Stimulated activated CD4-positive, alpha-beta T cell treated with anti-CD3 and anti-CD28 coated beads, Interleukin-1b, Interleukin-23, amount 100 ng/mL, for 1 hour (primary cell): Measurements from ENCODE around the gene SLC43A1.

ENCODE experiments used
- DNase-seq, 2 donors: peaks; one replicate each; pipeline ENCODE4 v3.0.0-alpha.2; 2020; ENCODE audit warnings: low read depth in 2 of 2

SLC43A1 gene

DNA sequence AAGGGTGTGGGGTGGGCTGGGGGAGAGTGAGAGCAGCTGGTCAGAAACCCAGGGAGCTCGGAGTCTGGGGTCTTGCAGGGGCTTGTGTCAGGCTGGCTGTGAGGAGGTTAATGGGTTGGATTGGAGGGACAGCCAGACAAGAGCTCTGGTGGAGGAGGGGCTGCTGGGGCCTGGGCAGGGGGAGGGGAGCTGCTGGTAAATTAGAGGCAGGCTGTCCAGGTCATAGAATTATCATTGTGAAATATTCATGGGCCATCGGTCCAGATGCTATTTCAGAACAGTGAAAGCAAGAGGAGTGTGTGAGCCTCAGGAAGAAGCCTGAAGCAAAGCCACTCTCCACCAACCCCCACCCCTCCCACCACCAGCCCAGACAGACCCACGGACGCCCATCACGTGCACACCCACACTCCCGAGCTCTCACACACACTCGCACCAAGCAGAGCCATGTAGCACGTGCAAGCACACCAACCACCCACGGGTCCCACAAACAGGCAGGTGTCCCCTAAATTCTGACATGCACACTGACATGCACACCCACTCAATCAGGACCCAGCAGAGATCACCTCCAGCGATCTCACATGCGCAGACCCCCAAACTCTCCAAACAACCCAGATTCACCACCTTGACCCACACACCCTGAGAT lies 36.4 kb downstream of the SLC43A1 start:
- no peak for DNase-seq

DNA sequence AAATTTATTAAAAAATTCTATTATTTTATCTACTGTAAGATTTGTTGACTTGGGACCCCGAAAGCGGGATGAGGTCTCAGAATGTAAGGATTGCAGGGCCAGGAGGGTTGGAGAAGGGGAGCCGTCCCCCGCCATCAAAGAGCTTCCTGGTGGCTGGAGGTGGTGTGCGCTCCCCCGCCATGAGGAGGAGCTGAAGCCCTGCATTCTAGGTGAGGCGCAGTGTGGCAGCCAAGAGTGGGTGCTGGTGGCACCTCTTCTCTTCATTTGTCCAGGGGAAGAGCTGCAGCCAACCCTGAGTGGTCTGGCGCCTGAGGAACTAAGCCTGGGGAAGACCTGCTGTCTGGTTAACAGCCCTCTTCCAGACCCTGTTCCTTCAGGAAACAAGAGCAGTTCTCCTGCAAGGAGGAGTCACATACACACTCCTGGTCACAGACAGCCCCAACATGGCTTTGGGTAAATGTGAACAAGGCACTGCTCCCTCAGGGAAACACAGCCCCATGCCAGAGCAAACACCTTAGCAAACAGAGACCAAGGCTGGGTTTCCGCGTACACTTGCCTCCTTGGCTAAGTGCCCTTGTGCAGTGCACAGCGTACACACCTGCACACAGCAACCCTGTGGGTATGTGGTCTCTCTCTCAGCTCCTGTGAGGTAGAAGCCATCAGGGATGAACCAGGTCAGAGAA lies 37.9 kb downstream of the SLC43A1 start:
- DNase-seq = no peak

DNA sequence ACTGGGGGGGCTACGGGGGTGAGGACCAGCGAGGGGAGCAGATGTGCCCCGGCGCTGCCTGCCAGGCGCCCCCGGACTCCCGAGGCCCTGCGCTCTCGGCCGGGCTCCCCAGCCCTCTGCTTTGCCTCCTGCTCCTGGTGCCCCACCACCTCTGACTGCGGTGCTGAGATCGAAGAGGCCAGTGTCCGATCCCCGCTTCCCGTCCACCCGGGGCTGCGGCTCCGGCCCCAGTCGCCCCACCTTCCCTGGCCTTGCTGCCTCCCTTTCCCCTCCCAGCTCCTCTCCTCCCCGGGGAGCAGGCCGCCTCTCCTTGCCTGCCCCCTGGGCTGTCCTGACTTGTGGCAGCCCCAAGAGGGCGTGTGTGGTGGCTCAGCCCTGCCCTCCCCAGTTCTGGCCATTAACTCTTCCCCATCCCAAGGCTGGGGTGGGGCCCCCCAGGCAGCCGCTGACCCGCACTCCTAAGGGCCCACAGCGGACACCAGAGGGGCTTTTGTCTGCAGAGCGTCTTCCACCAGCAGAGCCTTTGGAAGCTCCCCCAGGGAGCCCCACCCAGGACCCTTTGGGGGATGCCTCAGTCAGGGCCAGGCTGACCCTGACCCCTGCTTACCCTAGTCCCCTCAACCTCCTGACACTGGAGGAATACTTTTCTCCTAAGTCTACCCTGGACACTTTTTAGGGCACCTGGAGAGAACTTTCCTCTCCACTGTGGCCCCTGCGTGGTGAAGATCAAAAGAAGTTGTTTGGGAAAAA lies 38.6 kb downstream of the SLC43A1 start:
- DNase-seq = no peak

DNA sequence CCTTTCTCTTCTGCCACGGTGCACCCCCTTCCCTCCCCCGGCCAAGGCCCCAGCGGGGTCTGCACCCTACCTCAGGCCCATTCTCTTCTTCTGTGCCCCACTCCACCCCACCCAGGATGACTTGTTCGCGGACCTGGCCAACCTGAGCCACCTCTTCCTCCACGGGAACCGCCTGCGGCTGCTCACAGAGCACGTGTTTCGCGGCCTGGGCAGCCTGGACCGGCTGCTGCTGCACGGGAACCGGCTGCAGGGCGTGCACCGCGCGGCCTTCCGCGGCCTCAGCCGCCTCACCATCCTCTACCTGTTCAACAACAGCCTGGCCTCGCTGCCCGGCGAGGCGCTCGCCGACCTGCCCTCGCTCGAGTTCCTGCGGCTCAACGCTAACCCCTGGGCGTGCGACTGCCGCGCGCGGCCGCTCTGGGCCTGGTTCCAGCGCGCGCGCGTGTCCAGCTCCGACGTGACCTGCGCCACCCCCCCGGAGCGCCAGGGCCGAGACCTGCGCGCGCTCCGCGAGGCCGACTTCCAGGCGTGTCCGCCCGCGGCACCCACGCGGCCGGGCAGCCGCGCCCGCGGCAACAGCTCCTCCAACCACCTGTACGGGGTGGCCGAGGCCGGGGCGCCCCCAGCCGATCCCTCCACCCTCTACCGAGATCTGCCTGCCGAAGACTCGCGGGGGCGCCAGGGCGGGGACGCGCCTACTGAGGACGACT lies 39.3 kb downstream of the SLC43A1 start:
- no peak for DNase-seq

DNA sequence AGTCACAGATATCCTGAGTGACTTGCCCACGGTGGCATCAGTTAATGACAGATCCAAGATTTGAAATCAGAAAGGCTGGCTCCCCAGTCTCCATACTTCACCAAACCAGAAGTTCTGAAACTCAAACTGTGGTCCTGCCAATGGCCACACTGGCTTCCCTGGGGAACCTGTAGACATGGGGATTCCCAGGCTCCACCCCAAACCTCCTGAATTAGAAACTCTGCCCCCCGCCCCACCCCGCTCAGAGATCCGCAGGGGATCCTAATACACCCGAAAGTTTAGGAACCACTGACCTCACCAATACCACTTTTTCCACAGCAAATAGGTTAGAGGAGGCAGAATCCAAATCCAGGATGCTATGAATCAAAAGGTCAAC lies 39.8 kb downstream of the SLC43A1 start:
- DNase-seq = no peak

DNA sequence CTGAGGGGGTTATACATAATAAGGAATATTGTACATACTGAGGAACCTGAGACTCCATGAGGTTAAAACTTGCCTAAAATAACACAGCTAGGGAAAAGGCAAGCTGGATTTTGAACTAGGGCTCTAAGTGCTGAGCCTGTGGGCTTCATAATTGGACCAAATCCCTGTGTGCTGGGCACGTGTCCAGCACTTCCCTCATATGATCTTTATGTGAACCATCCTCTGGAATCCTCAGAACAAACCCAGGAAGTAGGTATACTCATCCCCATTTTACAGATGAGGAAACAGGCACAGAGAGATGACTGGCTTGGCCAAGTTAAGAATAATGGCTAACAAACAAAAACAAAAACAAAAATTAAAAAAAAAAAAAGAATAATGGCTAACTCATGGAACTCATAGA lies 40.3 kb downstream of the SLC43A1 start:
- no peak for DNase-seq

DNA sequence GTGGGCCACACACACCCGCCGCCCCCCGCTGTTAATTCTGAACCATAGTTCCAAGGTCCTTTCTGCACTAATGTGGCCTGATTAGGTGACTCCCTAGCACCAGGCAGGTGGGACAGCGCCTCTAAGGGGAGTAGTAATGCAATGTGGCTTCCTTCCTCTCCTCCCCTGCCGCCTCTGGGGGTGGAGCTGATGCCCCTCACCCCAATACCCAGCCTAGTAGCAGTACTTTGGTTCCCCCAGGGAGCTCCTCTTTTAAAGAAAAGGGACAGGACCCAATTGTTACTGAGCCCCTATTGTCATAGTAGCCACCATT lies 40.7 kb downstream of the SLC43A1 start:
- DNase-seq = no peak

DNA sequence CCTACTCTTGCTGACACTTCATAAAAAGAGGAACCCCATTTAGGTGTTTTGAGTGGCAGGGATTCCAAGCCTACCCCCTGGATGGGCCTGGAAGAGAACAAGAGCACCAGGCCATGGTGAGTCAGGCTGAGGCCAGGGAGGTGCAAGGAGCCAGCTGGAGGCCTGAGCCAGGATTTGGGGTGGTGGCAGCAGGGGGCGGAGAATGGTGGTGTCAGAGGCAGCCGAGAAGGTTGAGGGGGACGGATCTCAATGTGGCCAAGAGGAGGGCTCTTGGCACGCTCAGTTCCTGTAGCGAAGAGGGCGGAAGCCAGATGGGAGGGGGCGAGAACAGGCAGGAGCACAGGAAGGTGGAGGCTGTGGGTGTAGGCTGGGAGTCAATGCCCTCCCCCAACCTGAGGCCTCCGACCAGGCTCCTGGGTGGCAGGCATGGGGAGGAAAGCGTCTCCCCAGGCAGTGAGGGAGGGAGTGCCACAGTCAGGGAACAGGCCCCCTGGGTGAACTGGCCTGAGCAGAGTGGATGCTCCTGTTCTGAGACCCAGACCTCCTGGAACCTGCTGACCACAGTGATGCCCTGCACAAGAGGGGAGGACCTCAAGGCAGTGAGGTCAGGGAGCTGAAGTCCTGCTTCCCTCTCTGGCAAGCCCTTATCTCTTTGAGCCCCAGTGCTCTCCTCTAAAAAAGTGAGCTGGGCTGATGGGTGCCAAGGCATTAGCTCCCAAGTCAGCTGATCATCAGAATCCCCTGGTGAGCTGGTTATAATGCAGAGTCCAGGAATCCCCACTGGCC lies 41.3 kb downstream of the SLC43A1 start:
- DNase-seq = no peak

DNA sequence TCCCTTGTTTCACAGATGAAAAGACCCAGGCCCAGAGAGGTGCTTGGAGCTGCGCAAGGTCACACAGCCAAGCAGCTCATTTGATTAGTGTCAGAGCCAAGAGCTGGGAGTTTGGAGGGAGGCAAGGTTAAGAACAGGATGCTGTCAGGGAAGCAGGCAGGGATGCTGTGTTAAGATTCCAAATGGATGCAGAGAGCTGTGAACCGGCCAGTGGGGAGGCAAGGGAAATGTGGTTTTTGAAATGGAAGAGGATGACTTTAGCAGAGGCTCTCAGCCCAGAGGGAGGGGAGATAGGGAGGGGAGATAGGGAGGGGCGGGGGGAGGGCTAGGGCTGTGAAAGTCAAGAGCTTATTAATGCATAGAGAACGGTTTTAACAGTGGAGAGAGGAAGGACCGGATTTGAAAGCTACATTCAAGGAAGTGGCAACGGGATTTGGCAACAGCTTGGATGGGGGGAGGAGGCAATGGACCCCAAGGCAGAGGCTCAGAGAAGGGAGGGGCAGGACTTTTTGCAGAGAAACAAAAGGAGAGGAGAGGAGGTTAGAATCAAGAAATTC lies 42.1 kb downstream of the SLC43A1 start:
- DNase-seq = no peak

DNA sequence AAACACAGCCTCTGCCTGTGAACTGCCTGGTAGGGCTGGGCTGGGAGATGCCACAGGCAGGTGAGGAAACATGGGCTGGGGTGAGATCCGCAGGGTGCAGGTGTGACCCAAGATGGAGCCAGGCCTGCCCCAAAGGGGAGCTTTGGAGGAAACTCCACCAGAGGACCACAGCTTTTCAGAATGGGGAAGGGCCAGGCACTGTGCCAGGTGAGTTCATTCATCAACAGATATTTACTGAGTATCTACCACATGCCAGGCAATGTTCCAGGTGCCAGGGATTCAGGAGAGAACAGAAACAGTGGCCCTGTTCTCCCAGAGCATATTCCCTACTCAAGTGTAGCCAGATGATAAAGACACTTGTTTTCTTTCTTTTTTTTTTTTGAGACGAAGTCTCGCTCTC lies 44.0 kb downstream of the SLC43A1 start:
- no peak for DNase-seq

DNA sequence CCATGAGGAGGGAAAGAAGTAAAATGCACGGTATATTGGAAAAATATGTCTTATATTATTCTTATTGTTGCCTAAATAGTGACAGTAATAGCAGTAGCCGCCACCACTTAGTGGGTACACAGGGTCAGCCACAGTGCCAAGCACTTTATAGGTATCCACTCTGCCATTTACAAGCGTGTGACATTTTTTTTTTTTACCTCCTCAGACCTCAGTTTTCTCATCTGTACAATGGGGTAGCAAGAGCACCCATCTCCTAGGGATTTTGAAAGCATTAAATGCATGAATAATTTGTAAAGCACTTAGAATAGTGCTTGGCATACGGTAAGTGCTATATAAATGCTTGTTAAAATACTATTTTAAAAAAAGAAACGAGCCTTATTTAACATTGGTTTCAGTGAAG lies 46.2 kb downstream of the SLC43A1 start:
- no peak for DNase-seq

DNA sequence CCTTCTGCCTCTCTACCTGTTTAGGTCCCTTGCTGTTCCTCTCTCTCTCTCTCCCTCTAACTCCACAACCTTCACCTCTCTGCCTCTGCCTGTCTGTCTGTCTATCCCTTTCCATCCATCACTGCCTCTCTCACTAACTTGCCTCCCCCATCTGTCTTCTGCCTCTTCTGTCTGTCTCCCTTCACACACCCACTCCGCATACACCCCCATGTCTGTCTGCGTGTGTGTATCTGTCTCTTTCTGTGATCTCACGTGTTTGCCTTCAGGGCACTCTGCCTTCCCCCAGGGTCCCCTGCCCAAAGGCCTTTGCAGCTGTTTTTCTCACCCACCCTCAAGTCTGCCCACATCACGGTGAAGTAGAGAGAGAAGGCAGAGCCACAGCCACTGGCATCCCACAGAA lies 47.2 kb downstream of the SLC43A1 start:
- DNase-seq = no peak

DNA sequence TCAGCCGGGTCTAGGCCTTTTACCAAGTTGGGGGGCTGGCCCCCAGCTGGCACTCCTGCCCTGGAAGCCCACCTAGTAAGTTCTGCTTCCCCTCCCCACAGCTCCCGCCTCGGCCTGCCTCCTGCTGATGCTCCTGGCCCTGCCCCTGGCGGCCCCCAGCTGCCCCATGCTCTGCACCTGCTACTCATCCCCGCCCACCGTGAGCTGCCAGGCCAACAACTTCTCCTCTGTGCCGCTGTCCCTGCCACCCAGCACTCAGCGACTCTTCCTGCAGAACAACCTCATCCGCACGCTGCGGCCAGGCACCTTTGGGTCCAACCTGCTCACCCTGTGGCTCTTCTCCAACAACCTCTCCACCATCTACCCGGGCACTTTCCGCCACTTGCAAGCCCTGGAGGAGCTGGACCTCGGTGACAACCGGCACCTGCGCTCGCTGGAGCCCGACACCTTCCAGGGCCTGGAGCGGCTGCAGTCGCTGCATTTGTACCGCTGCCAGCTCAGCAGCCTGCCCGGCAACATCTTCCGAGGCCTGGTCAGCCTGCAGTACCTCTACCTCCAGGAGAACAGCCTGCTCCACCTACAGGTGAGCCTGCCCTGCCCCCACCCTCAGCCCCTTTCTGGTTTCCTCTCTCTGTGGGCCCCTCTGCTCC lies 47.9 kb downstream of the SLC43A1 start:
- no peak for DNase-seq

DNA sequence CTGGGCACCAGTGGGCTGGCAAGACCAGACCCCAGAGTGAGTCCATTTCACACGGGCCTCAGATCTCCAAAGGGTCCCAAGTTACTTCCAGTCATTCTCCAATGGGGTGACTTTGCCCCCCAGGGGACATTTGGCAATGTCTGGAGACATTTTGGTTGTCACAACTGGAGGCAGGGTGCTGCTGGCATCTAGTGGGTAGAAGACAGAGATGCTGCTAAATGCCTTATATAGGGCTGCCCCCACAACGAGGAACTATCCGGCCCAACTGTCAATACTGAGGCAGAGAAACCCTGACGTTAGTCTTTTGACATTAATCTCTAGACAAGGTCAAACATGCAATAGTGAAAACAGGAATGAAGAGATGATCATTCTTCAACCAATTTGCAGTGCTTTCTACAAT lies 48.8 kb downstream of the SLC43A1 start:
- DNase-seq = no peak

DNA sequence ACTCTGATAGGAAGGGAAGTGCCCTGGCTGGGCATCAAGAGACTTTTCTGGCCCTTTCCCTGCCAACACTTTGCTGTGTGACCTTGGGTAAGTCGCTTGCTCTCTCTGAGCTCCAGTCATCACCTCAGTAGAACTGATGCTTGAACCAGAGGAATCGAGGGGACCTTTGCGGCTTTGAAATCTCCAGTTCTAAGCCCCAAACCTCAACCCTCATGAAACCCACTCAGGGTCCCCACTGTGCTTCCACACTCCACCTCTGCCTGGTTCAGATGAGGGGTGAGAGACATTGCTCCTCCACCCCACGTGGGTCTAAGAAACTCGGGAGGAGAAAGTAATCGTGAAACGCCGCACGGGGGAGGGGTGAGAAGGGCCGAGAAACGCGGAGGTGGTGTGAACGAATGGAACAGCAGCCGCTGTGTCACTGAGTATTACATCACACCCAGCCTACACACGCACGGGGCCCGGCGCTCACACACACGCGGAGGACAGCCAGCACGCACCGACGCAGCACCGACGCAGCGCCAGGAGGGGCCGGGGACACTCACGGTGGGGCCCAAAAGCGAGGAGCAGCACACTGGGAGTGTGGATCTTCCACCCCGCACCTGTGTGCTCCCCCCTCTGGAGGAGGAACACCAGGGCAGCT lies 50.8 kb downstream of the SLC43A1 start:
- no peak for DNase-seq

DNA sequence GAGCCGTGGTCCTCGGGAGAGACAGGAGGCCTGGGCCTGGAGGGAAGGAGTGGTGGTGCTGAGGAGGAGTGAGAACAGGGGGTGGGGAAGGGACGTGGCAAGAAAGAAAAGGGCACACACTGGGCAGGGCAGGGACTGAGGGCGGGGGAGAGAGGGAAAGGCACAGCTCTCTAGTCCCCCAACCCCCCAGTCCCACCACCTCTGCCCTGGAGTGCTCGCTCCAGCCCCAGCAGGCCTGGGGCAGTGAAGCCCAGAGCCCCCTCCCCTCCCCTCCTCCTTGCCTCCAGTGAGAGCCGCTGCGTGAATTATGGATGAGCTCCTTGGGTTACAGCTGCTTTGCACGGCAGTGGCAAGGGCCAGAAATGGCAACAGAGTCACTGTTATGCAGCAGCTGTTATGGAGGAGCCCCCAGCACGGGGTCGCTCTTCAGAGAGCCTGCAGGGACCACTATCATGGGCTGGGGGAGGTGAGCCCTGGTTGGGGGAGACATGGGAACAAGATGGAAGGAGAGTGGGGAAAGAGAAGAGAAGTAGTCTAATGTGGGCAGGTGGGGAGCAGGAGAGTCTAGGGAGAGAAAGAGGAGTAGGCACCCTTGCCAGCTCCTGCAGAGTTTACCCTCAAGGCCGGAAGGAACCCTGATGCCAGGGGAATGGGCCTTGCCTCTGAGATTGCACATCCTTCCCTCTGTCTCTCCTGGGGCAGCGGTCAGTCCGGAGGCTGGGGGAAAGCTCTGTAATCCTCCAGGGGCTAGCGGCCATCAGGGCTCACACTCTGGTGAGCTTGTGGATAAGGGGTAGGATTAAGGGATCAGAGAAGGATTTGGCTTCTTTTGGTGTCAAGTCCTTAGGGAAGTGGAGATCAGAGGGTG lies 51.6 kb downstream of the SLC43A1 start:
- no peak for DNase-seq

DNA sequence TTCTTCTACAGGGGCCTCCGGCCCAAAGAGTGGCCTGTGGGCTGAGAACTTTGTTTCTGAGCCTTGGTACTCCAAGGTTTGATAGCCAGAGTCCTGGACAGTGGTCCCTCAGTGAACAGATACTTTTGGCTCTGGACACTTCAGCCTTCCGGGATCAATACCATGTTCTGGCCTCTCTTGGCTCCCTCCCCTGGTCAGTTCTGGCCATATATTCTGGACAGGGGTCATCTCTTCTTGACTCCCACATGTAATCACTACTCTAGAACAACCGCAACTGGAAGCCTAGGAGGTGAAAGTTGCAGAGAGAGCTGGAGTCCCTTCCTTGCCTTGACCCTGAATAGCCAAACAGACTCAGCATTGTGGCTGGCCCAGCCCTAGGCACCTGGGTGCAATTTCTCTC lies 52.9 kb downstream of the SLC43A1 start:
- no peak for DNase-seq

DNA sequence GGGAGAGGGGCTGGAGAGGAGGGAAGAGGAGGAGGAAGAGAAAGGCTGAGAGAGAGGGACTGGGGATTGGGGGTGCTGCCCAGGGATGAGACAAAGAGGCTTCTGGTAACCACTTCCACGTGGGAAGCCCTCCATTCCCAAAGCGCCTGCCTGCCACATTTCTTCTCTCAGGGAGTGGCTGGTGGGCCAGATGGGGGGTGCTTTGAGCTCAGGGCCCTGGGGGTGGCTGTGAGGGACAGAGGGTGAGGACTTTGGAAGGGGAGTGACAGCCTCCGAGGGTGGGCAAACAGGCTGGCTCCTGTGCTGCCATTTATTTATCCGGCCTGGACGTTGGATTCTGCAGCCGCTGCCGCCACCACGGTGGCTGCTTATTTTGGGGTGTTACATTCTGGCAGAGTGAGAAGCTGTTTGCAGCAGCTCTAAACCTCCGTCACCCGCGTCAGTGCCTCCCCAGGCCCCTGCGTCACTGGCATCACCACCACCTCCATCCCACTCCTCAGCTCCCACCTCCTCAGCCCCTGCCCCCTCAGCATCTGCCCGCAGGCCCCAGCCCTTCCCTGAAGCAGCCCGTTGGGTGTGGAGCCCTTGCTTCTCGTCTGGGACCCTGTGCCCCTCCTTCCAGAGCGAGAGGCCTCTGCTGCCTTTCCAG lies 53.5 kb downstream of the SLC43A1 start:
- DNase-seq = no peak
